ENCODE results near the gene C12orf42. TPM values are rescaled to one million over a fixed set of nuclear protein-coding genes. Genes with fewer than 3 reads are reported as not detected.
"Not testable (repeated sequence)": the region's sequence is repeated elsewhere in the genome, so short reads cannot be mapped to it uniquely, and the experiment has no call there.

Gene C12orf42
- total RNA-seq, 2 donors from 2014 or later = 6.6 TPM; not detected in 1

GRCh38 chr12:103431950-103432349 is 63.8 kb downstream of the C12orf42 start:
- 91% methylated on average over 2 of the region's 2 CpGs for WGBS
- intact Hi-C loops (cut with DNase I) = no loop called here

GRCh38 chr12:103431387-103431786 is 64.4 kb downstream of the C12orf42 start:
- H3K27ac ChIP-seq = no peak overlapping the region
- no peaks in the 10 kb centered on the region for H3K4me1 ChIP-seq (replicated peaks)
- no peak overlapping the region for H3K4me3 ChIP-seq
- no peaks in the 10 kb centered on the region for H3K27me3 ChIP-seq (replicated peaks; ENCODE audit: insufficient read depth)
- H3K9me3 ChIP-seq = no peaks in the 10 kb centered on the region
- DNase-seq (ENCODE audit: low spot score) = no peak
- intact Hi-C loops (cut with DNase I) = no loop called here
- WGBS = 95% methylated on average over 1 of the region's 1 CpG
- TF ChIP-seq CTCF (IDR thresholded peaks at IDR 0.05) (no peak), POLR2A (IDR thresholded peaks at IDR 0.05) (no peak), POLR2AphosphoS5 (IDR thresholded peaks at IDR 0.05) (no peak)
- no peaks in the 10 kb centered on the region for H3K36me3 ChIP-seq

More at GRCh38 chr12:103431950-103432349, 63.8 kb downstream of the C12orf42 start:
- no peak overlapping the region for H3K27ac ChIP-seq
- no peaks in the 10 kb centered on the region for H3K9me3 ChIP-seq
- no peak overlapping the region for H3K4me3 ChIP-seq
- no peaks in the 10 kb centered on the region for H3K27me3 ChIP-seq (replicated peaks; ENCODE audit: insufficient read depth)
- no peaks in the 10 kb centered on the region for H3K36me3 ChIP-seq
- H3K4me1 ChIP-seq (replicated peaks) = no peaks in the 10 kb centered on the region
- no peak for DNase-seq (ENCODE audit: low spot score)
- no peak for TF ChIP-seq POLR2A (IDR thresholded peaks at IDR 0.05)
- no peak for TF ChIP-seq POLR2AphosphoS5 (IDR thresholded peaks at IDR 0.05)
- TF ChIP-seq CTCF (IDR thresholded peaks at IDR 0.05) = no peak

GRCh38 chr12:103425674-103426073 is 70.1 kb downstream of the C12orf42 start:
- intact Hi-C loops (cut with DNase I); H3K9me3 ChIP-seq; H3K4me3 ChIP-seq; H3K4me1 ChIP-seq (replicated peaks); H3K27ac ChIP-seq; H3K27me3 ChIP-seq (replicated peaks; ENCODE audit: insufficient read depth); DNase-seq (ENCODE audit: low spot score); H3K36me3 ChIP-seq: not testable (repeated sequence)
- 63% methylated on average over 6 of the region's 6 CpGs for WGBS

- DNase-seq (ENCODE audit: low spot score); H3K4me1 ChIP-seq (replicated peaks); H3K27ac ChIP-seq; intact Hi-C loops (cut with DNase I); H3K9me3 ChIP-seq; H3K36me3 ChIP-seq; H3K27me3 ChIP-seq (replicated peaks; ENCODE audit: insufficient read depth); H3K4me3 ChIP-seq: not testable (repeated sequence)
- 60% methylated on average over 9 of the region's 9 CpGs for WGBS
Measured at GRCh38 chr12:103424849-103425586, 70.8 kb downstream of the C12orf42 start.

GRCh38 chr12:103423516-103423910 is 72.3 kb downstream of the C12orf42 start:
- TF ChIP-seq POLR2AphosphoS5 (IDR thresholded peaks at IDR 0.05) = no peak
- no peak for TF ChIP-seq CTCF (IDR thresholded peaks at IDR 0.05)
- TF ChIP-seq POLR2A (IDR thresholded peaks at IDR 0.05) = no peak
- H3K27me3 ChIP-seq (replicated peaks; ENCODE audit: insufficient read depth) = no peaks in the 10 kb centered on the region
- no peak for DNase-seq (ENCODE audit: low spot score)
- no peaks in the 10 kb centered on the region for H3K4me1 ChIP-seq (replicated peaks)
- 18% methylated on average over 2 of the region's 2 CpGs for WGBS
- intact Hi-C loops (cut with DNase I) = no loop called here
- H3K9me3 ChIP-seq = no peaks in the 10 kb centered on the region
- no peak overlapping the region for H3K27ac ChIP-seq
- no peak overlapping the region for H3K4me3 ChIP-seq
- no peaks in the 10 kb centered on the region for H3K36me3 ChIP-seq

Data from prostate gland (tissue), 2 donors.